Measurements from ENCODE around the gene MITF. TPM values are rescaled to one million over a fixed set of nuclear protein-coding genes. Genes with fewer than 3 reads are reported as not detected.

Gene MITF
- total RNA-seq, 2 donors from 2014 or later, result 0.50 to 3.8 TPM

DNA sequence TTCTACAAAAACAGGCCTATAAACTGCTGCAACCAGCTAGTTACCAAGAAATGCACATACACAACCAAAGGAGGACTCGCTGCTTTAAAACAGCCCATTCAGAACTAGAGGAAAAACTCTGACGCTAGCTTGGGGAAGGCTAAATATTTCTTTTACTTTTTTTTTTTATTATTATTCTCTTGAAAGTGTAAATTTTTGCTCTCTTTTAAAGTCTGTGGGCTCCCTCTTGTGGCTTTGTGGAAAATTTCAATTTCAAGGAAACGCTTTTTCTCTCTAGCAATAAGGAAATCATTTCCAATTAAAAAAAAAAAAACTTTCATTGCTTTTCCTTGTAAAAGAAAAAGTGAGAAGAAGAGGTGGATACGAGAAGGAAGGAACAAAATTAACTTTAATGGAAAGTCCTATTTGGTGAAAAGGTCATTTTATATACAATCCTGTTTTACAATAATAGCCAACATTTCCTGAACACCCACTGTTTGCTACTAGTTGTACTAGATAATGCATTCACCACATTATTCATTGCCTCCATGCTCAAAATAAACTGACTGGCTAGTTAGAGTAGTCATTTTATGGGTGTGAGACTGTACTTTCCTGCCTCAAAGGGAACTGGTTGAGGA is 209.1 kb downstream of the MITF start:
- H3K4me3 Mint-ChIP-seq, result no peak overlapping the region
- no peaks in the 10 kb centered on the region for H3K9me3 ChIP-seq (ENCODE audit: control insufficient read depth, low read length, poor library complexity, severe bottlenecking)
- H3K27me3 Mint-ChIP-seq, result no peaks in the 10 kb centered on the region
- no peak overlapping the region for H3K27ac Mint-ChIP-seq
- DNase-seq, result no peak
- H3K36me3 Mint-ChIP-seq (ENCODE audit: low read depth), result no peaks in the 10 kb centered on the region
- no peaks in the 10 kb centered on the region for H3K4me1 Mint-ChIP-seq
- no peak for ATAC-seq

DNA sequence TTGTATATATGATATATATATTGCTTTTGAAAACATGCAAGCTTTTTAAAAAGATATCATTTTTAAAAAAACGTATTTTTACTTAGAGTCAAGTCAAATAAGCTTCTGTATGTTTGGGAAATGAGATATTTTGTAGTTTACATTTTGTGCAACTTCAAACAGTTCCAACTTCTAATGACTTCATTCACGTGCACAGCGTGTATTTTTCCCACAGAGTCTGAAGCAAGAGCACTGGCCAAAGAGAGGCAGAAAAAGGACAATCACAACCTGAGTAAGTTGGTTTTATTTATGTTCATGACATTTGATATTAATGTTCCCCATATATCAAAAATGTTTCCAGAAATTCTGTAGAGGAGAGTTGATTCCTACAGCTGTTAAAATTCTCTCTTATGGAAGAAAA is 212.4 kb downstream of the MITF start:
- no peak for DNase-seq
- Mint-ChIP-seq H3K27ac (no peak overlapping the region), H3K27me3 (no peaks in the 10 kb centered on the region), H3K4me3 (no peak overlapping the region), H3K4me1 (no peaks in the 10 kb centered on the region), H3K36me3 (ENCODE audit: low read depth) (no peaks in the 10 kb centered on the region)
- ATAC-seq, result no peak
- no peaks in the 10 kb centered on the region for H3K9me3 ChIP-seq (ENCODE audit: control insufficient read depth, low read length, poor library complexity, severe bottlenecking)

DNA sequence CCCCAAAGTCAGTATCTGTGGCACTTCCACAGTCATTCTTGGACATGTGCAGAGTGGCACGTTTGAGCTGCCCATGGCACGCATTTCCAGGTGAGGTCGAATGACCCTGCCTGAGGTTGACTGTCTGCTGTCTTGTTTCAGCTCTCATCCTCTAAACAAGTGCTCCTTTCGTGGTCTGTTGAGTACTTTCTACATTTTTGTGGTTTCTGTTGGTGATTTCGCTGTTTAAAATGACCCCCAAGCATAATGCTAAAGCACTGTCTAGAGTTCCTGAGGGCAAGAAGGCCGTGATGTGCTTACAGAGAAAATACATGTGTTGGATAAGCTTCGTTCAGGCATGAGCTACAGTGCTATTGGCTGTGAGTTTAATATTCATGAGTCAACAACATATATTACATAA is 220.3 kb downstream of the MITF start:
- Mint-ChIP-seq H3K4me3 (no peak overlapping the region), H3K4me1 (no peaks in the 10 kb centered on the region), H3K27ac (no peak overlapping the region), H3K36me3 (ENCODE audit: low read depth) (no peaks in the 10 kb centered on the region), H3K27me3 (no peaks in the 10 kb centered on the region)
- ATAC-seq (no peak), DNase-seq (no peak)
- H3K9me3 ChIP-seq (ENCODE audit: control insufficient read depth, low read length, poor library complexity, severe bottlenecking), result no peaks in the 10 kb centered on the region

DNA sequence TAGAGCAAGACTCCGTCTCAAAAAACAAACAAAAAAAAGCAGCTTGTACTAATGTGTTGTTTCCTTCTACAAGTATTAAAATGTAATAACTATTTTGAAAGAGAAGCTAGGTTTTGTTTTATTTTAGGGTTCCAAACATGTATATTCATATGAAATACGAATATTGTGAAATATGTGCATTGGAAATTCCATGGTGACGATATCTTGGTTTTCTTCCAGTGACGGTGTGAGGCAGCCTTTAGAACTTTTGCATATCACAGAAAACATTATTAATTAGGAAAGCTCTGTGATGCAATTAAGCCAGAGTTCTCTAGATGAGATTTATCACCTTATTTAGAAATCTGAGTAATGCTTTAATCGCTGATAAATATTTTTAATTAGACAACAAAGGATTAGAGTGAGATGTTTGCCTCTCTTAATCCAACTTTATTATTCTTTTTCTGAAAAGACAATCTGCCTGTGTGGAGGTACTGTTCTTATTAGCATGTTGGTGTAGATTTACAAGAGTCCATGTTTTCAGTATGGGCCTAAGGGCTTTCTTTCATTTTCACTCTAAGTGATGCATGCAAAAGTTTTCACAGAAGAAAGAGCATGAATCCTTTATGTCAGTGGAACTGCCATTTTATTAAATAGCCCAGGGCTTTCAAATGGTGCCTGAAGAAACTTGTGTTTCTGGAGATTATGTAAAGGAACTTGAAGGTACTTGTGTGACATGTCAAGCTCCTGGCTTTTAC is 222.6 kb downstream of the MITF start:
- Mint-ChIP-seq H3K4me3 (no peak overlapping the region), H3K27me3 (no peaks in the 10 kb centered on the region), H3K4me1 (no peaks in the 10 kb centered on the region), H3K36me3 (ENCODE audit: low read depth) (no peaks in the 10 kb centered on the region), H3K27ac (no peak overlapping the region)
- no peak for DNase-seq
- no peak for ATAC-seq
- H3K9me3 ChIP-seq (ENCODE audit: control insufficient read depth, low read length, poor library complexity, severe bottlenecking), result no peaks in the 10 kb centered on the region

DNA sequence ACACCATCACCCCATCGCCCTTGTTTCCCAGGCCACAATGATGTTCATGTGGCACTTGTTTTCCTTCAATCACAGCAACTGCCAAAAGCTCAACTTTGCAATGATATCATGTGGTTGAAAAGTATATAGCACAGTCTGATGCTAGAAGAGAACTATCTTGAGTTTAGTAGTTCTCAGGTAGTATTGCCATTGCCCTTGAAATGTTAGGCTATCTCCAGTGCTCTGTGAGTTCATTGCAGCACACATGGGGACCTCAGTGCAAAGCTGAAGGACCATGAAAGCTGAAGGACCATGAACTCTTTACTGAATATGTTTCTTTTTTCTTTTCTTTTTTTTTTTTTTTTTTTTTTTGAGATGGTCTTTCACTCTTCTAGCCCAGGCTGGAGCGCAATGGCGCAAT is 224.4 kb downstream of the MITF start:
- Mint-ChIP-seq H3K27ac (no peak overlapping the region), H3K36me3 (ENCODE audit: low read depth) (no peaks in the 10 kb centered on the region), H3K4me1 (no peaks in the 10 kb centered on the region), H3K27me3 (no peaks in the 10 kb centered on the region), H3K4me3 (no peak overlapping the region)
- H3K9me3 ChIP-seq (ENCODE audit: control insufficient read depth, low read length, poor library complexity, severe bottlenecking), result no peaks in the 10 kb centered on the region
- ATAC-seq (no peak), DNase-seq (no peak)

DNA sequence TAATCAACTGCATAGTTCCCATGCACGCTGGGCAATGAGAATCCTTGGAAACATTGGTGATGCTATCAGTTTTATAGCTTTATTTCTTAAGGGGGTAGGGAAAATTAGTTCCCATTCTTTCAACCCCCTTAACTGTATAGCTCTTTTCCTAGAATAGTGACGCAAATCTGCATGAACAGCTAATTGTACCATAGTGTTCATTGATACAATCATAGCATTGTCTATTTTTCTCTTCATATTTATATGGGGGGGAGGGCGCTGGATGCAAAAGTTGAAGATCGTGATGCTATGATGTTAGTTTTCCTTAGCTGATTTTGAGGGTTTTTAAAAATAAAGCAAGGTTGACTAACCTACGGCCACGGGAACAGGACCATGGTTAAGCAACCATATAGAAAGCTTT is 227.9 kb downstream of the MITF start:
- no peak for DNase-seq
- Mint-ChIP-seq H3K4me1 (no peaks in the 10 kb centered on the region), H3K36me3 (ENCODE audit: low read depth) (no peaks in the 10 kb centered on the region), H3K27me3 (no peaks in the 10 kb centered on the region), H3K4me3 (no peak overlapping the region), H3K27ac (no peak overlapping the region)
- ATAC-seq, result no peak
- no peaks in the 10 kb centered on the region for H3K9me3 ChIP-seq (ENCODE audit: control insufficient read depth, low read length, poor library complexity, severe bottlenecking)

DNA sequence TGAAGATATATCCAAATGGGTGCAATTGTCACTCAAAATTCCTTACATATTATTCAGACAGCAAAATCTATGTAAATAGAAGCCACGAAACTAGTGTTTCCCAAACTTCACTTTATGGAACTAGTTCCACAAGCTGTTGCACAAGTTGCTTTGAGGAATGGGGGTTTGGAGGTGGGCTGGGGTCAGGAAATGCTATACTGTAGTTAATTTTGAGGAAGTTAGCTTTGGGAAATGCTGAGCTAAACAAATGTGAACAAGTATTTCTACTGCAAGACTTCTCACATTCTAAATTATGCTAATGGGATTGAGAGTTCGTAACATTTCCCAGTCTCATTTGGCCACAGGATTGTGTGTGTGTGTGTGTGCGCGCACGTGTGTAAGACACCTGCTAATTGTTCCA is 231.6 kb downstream of the MITF start:
- H3K27me3 Mint-ChIP-seq, result no peaks in the 10 kb centered on the region
- ATAC-seq (no peak), DNase-seq (no peak)
- H3K4me1 Mint-ChIP-seq, result no peaks in the 10 kb centered on the region
- H3K4me3 Mint-ChIP-seq, result no peak overlapping the region
- H3K36me3 Mint-ChIP-seq (ENCODE audit: low read depth), result no peaks in the 10 kb centered on the region
- no peak overlapping the region for H3K27ac Mint-ChIP-seq
- H3K9me3 ChIP-seq (ENCODE audit: control insufficient read depth, low read length, poor library complexity, severe bottlenecking), result no peaks in the 10 kb centered on the region

DNA sequence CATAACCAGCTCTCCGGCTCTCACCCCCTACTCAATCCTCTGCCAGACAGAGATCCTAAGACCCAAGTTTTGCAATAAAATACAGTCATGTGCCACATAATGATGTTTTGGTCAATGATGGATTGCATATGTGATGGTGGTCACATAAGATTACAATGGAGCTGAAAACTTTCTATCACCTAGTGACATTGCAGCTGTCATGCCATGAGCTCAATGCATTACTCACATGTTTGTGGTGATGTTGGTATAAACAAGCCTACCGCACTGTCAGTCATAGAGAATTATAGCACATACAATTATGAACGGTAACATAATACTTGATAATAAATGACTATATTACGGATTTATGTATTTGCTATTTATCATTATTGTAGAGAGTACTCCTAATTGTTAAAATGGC is 233.4 kb downstream of the MITF start:
- Mint-ChIP-seq H3K27me3 (no peaks in the 10 kb centered on the region), H3K4me3 (no peak overlapping the region), H3K27ac (no peak overlapping the region), H3K4me1 (no peaks in the 10 kb centered on the region), H3K36me3 (ENCODE audit: low read depth) (no peaks in the 10 kb centered on the region)
- H3K9me3 ChIP-seq (ENCODE audit: control insufficient read depth, low read length, poor library complexity, severe bottlenecking), result no peaks in the 10 kb centered on the region
- ATAC-seq, result no peak
- no peak for DNase-seq

DNA sequence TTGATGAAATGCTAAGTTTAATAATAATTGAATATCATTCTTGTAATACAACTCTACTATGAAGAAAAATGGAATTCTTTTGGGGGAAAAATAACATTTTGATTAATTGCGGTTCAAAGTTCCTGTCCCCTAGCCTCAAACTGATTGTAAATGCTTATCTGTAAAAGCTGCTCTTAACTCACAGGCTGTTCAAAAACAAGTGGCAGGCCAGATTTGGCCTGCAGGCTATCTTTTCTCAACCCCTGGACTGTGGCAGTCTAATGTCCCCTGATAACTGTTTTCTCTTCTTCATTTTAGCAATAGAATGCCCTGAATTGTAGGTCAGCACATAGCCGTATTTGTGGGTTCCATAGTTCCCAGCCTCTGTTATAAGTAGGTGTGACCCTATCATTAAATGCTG is 236.8 kb downstream of the MITF start:
- Mint-ChIP-seq H3K27ac (no peak overlapping the region), H3K4me1 (no peaks in the 10 kb centered on the region), H3K36me3 (ENCODE audit: low read depth) (no peaks in the 10 kb centered on the region), H3K4me3 (no peak overlapping the region), H3K27me3 (no peaks in the 10 kb centered on the region)
- ATAC-seq (no peak), DNase-seq (no peak)
- no peaks in the 10 kb centered on the region for H3K9me3 ChIP-seq (ENCODE audit: control insufficient read depth, low read length, poor library complexity, severe bottlenecking)

DNA sequence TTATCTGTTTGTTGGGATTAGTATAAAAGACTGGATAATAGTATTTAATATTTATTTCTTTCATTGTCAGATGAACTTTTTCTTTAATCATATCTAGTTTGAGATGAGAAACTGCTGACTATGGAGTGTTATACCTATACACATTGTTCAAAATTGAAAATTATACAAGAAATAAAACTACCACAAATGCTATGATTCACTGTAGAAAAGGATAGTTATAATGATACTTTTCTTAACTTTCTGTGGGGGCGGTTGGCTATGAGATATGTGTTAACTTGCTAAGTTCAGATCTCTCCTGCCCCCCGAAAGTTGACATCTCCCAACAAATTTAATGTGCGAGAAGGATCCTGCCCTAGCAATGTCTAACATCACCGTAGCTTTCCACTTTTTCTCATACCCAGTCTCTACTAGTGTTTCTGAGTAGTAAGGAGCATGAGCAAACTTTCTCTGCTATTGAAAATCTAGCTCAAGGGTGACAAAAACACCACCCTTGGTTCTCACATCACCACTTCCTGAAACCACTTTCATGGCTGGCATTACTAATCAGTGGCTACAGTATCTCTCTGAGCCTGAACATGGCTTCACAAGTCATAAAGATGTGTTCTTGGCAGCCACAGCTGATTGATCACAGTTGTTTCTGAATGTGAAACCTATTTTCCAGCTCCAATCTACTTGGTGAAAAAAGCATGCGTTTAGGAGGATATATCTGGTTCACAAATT is 244.4 kb downstream of the MITF start:
- Mint-ChIP-seq H3K27ac (no peak overlapping the region), H3K27me3 (no peaks in the 10 kb centered on the region), H3K4me1 (no peaks in the 10 kb centered on the region), H3K4me3 (no peak overlapping the region), H3K36me3 (ENCODE audit: low read depth) (no peaks in the 10 kb centered on the region)
- ATAC-seq (no peak), DNase-seq (no peak)
- H3K9me3 ChIP-seq (ENCODE audit: control insufficient read depth, low read length, poor library complexity, severe bottlenecking), result no peaks in the 10 kb centered on the region

DNA sequence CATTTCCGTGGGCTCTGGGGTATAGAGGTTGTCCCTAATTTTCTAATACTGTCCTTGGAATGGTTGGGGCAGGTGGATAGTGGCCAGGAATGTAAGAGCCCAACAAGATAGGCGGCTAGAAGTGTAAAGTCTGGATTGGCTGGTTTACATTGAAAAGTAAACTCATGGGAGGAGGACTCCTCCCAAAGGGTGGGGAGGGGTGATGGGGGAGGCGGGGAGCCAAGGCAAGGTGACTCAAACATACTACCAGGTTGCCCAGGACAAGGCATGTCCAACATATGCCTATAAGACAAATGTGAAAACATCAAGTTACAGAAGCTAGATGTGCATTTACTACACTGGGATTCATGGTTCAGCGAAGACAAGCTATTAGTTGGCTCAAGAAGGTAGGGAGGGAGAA is 246.0 kb downstream of the MITF start:
- H3K9me3 ChIP-seq (ENCODE audit: control insufficient read depth, low read length, poor library complexity, severe bottlenecking), result no peaks in the 10 kb centered on the region
- Mint-ChIP-seq H3K4me1 (no peaks in the 10 kb centered on the region), H3K27ac (no peak overlapping the region), H3K4me3 (no peak overlapping the region), H3K27me3 (no peaks in the 10 kb centered on the region), H3K36me3 (ENCODE audit: low read depth) (no peaks in the 10 kb centered on the region)
- DNase-seq (no peak), ATAC-seq (no peak)

DNA sequence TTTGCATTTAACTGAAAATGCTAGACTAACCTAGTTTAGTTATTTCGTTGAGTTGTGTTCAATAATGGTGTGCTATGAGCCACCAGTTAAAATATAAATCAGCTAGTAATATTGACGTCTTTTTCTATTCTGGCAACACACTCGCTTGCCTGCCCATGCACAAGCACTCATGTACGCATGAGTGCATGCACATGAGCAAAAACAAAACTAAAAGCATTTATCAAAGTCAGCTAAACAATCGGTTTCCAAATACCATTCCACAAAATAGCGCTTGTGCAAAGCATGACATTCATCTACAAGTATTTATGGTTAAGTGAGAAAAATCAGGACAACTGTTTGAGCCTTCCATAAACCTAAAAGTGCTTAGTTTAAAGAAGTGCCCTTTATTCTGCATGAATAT is 247.2 kb downstream of the MITF start:
- no peak overlapping the region for H3K27ac Mint-ChIP-seq
- ATAC-seq, result no peak
- no peaks in the 10 kb centered on the region for H3K27me3 Mint-ChIP-seq
- H3K4me1 Mint-ChIP-seq, result no peaks in the 10 kb centered on the region
- H3K4me3 Mint-ChIP-seq, result no peak overlapping the region
- no peaks in the 10 kb centered on the region for H3K9me3 ChIP-seq (ENCODE audit: control insufficient read depth, low read length, poor library complexity, severe bottlenecking)
- no peaks in the 10 kb centered on the region for H3K36me3 Mint-ChIP-seq (ENCODE audit: low read depth)
- DNase-seq, result no peak

DNA sequence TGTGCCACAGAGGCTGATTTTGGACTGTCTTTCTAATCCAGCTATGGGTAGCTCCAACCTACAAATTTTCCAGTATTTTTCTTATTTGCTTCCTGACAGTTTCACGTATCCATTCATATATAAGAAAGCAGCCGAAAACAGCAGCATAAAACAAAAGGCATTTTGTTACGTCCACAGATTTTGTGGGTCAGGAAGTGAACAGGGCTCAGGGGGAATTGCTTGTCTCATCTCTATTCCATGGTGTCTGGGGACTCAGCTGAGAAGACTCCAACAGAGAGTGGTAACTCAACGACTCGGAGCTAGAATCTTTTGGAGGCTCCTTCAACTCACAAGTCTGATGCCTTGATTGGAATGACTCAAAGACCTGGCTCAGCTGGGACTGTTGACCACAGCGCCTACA is 248.6 kb downstream of the MITF start:
- H3K27ac Mint-ChIP-seq, result no peak overlapping the region
- DNase-seq (no peak), ATAC-seq (no peak)
- no peaks in the 10 kb centered on the region for H3K36me3 Mint-ChIP-seq (ENCODE audit: low read depth)
- no peaks in the 10 kb centered on the region for H3K9me3 ChIP-seq (ENCODE audit: control insufficient read depth, low read length, poor library complexity, severe bottlenecking)
- H3K4me3 Mint-ChIP-seq, result no peak overlapping the region
- H3K4me1 Mint-ChIP-seq, result no peaks in the 10 kb centered on the region
- no peaks in the 10 kb centered on the region for H3K27me3 Mint-ChIP-seq

DNA sequence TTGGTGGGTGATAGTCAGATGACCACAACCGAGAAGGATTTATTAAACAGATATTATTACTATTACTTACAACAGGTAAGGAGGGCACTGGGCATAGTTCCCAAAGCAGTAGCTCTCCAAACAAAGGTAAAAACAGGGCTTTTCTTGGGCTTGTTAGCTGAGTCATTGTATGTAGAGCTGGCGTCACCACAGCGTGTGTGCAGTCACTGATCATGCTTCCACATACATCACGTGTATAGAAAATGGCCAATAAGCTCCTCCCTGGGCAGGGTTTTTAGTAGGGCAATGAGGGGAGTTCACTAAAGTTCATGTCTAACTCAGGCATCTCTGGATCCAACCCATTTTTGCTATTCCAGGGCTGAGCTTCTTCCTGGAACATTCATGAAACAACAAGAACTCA is 254.5 kb downstream of the MITF start:
- H3K27me3 Mint-ChIP-seq, result no peaks in the 10 kb centered on the region
- ATAC-seq (no peak), DNase-seq (no peak)
- H3K27ac Mint-ChIP-seq, result no peak overlapping the region
- no peaks in the 10 kb centered on the region for H3K4me1 Mint-ChIP-seq
- H3K9me3 ChIP-seq (ENCODE audit: control insufficient read depth, low read length, poor library complexity, severe bottlenecking), result no peaks in the 10 kb centered on the region
- H3K36me3 Mint-ChIP-seq (ENCODE audit: low read depth), result no peaks in the 10 kb centered on the region
- no peak overlapping the region for H3K4me3 Mint-ChIP-seq

Data from T-helper 17 cell (primary cell).